Fibroblast of villous mesenchyme (primary cell): Measurements from ENCODE around the gene OCSTAMP. TPM values are rescaled to one million over a fixed set of nuclear protein-coding genes. Genes with fewer than 3 reads are reported as not detected.

Experiments used
- DNase-seq: peaks from one replicate; pipeline ENCODE4 v3.0.0-alpha.2; 2010; ENCODE audit warnings: low read depth
- H3K4me3 ChIP-seq: 2 replicates; pipeline ENCODE4 v1.5.1; 2011; ENCODE audit warnings: low read depth, mild to moderate bottlenecking, low read length
- total RNA-seq: library from RNA; depleted of rRNA; stranded (reverse); fragments of >200 nt; gene quantifications from 2 replicates; pipeline ENCODE4 v1.2.3, GENCODE V29; 2012
- TF ChIP-seq, protein P1 (sequence below): IDR thresholded peaks from 2 replicates; pipeline ENCODE4 v1.5.1; 2012; ENCODE audit warnings: low read depth, mild to moderate bottlenecking, low read length; ENCODE audit not compliant: insufficient read depth

Gene OCSTAMP
- total RNA-seq, 1 donor, result not detected

DNA sequence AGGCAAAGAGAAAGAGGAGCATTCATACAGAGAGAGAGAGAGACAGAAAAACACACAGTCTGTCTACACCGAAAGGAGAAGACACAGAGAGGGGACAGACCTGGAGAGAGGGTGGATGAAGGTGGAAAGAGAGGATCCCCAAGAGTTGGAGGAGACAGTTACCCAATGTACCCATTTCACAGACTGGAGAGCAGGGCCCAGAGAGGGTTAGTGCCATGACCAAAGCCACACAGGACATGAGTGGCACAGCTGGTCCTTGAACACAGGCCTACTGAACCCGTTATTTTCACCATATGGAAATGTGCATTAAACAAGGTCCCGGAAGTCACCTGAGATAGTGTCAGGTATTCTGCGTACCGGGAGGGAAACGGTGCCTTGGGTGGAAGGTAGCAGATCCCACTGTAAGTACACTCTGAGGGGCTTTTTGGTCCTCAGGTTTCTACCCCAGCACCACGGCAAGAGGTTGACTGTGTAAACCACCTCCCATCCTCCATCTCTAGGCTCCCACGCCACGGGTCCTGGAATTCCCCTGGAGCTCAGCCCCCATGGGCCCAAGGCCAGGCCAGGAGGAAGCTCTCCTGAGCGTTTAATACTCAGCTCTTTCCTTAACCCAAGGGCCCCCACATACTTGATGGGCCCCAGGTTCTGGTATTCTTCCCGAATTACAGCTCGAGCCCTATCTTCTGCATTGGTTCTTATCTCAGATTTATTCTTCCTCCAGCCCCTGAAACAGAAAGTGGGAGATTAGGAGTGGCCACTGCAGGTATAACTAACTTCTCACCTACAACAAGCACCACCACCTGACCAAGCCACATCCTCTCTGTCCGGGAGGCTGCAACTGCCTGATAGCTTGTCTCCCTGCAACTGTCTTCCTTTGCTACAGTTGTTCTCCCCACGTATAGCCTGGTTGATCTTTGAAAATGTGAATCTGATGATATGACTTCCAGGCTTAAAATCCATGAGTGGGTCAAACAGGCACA is 38.4 kb upstream of the OCSTAMP start:
- DNase-seq, result no peak
- TF ChIP-seq, protein P1, sequence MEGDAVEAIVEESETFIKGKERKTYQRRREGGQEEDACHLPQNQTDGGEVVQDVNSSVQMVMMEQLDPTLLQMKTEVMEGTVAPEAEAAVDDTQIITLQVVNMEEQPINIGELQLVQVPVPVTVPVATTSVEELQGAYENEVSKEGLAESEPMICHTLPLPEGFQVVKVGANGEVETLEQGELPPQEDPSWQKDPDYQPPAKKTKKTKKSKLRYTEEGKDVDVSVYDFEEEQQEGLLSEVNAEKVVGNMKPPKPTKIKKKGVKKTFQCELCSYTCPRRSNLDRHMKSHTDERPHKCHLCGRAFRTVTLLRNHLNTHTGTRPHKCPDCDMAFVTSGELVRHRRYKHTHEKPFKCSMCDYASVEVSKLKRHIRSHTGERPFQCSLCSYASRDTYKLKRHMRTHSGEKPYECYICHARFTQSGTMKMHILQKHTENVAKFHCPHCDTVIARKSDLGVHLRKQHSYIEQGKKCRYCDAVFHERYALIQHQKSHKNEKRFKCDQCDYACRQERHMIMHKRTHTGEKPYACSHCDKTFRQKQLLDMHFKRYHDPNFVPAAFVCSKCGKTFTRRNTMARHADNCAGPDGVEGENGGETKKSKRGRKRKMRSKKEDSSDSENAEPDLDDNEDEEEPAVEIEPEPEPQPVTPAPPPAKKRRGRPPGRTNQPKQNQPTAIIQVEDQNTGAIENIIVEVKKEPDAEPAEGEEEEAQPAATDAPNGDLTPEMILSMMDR, result no peak

DNA sequence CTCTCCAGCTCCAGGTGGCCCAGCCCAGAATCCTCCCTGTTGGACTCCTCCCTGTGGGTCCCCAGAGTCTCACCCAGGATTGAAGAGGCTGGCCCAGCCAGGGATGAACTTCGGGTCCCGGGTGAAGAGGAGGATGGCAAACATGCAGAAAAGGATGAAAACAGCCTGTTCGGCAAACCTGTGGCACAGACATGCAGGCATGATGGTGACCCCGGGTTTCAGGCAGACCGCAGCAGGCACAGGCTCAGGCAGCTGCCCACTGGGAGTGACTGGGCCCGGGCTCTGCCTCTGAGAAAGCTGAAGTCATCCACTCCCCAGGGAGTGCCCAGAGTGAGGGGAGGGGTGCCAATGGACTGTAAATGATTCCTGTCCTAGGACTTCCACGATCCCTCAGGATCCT is 37.5 kb upstream of the OCSTAMP start:
- TF ChIP-seq, protein P1, result no peak
- no peak overlapping the region for H3K4me3 ChIP-seq
- DNase-seq, result no peak

More for the DNA sequence above, 38.4 kb upstream of the OCSTAMP start:
- H3K4me3 ChIP-seq, result no peak overlapping the region

DNA sequence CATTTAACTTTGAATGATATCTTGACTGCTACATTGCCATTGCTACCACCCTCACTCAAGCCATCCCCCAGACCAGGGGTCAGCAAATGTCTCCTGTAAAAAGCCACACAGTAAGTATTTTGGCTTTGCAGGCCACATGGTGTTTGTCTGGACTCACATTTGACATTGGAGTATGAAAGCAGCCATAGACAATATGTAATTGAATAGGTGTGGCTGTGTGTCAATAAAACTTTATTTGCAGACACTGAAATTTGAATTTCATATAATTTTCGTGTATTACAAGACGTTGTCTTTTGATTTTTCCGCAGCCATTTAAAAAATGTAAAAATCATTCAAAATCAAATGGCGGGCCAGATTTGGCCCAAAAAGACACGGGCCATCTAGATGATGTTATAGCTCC is 36.3 kb upstream of the OCSTAMP start:
- TF ChIP-seq, protein P1, result no peak

DNA sequence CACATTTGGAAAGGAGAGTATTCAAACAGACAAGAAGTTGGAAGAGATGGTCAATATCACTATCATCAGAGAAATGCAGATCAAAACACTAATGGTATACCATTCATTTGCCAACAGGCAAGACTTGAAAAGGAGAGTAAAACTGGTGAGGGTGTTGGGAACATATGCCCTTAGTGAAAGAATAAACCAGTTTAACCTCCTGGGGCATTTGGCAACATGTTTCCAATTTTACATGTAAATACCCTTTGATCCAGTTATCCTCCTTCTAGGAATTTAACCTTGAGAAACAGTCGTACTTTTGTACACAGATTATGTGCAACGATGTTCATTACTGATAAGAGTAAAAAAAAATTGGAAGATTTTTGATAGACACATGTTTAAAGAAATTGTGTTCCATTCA is 34.1 kb upstream of the OCSTAMP start:
- TF ChIP-seq, protein P1, result no peak

More for the DNA sequence above, 36.3 kb upstream of the OCSTAMP start:
- no peak overlapping the region for H3K4me3 ChIP-seq
- no peak for DNase-seq

DNA sequence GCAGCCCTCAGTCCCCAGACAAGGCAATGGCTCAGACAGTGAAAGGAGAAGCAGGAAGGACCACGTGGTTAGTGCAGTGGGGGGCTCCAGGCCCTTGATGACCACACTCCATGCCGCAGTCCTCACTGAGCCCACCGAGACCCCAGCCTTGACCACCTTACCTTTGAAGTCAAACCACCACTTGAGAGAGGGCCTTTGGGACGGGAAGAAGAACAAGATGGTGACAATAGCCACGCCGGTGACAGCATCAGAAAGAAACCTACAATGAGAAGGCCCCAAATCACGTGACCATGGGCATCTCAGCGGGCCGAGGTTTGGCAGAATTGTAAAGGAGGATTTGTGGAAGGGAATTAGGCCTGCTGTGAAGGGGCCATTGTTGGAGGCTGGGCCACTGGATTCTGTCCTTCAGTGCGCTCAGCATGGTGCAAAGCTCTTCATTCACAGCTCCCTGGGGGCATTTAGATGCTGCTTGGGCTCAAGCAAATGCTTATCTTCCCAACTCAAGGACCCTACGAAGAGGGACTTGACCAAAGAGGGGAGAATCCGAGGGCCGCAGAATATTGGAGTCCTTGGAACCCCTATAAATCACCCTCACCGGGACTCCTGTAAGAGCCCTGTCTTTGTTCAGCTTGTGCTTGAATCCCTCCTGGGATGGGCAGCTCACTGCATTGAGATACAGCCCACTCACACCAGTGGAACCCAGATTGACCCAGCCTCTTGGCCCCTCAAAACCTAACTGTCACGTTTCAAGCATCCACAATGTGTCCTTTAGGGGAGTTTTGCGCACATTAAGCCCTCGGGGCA is 33.2 kb upstream of the OCSTAMP start:
- TF ChIP-seq, protein P1, result no peak
- no peak for DNase-seq
- H3K4me3 ChIP-seq, result no peak overlapping the region

More for the DNA sequence above, 34.1 kb upstream of the OCSTAMP start:
- H3K4me3 ChIP-seq, result no peak overlapping the region
- DNase-seq, result no peak

DNA sequence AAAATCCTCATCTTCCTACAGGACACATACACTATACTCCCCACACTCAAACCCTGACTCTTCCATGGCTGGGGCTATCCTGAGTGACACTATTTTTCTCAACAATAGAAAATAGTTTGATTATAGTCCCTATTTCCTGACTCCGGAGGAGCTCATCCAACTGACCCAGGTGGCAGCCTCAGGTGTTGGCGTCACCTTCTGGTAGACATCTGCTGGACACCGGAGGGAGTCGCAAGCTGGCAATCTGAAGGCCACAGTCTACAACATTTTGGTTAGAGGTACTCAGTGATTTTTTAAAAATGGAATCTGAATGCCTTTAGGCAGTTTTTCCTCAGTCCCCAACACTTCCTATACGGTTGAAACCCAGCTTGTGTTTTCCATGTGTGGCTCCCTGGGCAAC is 32.2 kb upstream of the OCSTAMP start:
- no peak for DNase-seq
- H3K4me3 ChIP-seq, result no peak overlapping the region
- TF ChIP-seq, protein P1, result no peak
